HG03521 (cell line): ENCODE measurements around the gene DLGAP1.
"Not testable (repeated sequence)": the region's sequence is repeated elsewhere in the genome, so short reads cannot be mapped to it uniquely, and the experiment has no call there.

Experiments used
- ATAC-seq: cut with Tn5 transposase; IDR thresholded peaks from one replicate; pipeline ENCODE4 v1.9.1; 2021; ENCODE audit warnings: mild to moderate bottlenecking, moderate library complexity; ENCODE audit not compliant: unreplicated experiment

DLGAP1 gene

GRCh38 chr18:3580523-3581025 is 874.5 kb downstream of the DLGAP1 start:
- ATAC-seq, result not testable (repeated sequence)

- no peak for ATAC-seq
Observed at GRCh38 chr18:3579701-3580100, 875.4 kb downstream of the DLGAP1 start.

- ATAC-seq, result no peak
Observed at GRCh38 chr18:3578621-3579020, 876.5 kb downstream of the DLGAP1 start.

- ATAC-seq, result no peak
Observed at GRCh38 chr18:3577281-3577855, 877.7 kb downstream of the DLGAP1 start.

- no peak for ATAC-seq
Observed at GRCh38 chr18:3572761-3573160, 882.3 kb downstream of the DLGAP1 start.

- no peak for ATAC-seq
Observed at GRCh38 chr18:3566851-3567250, 888.3 kb downstream of the DLGAP1 start.

- no peak for ATAC-seq
Observed at GRCh38 chr18:3560755-3561154, 894.4 kb downstream of the DLGAP1 start.

GRCh38 chr18:3554811-3555427 is 900.2 kb downstream of the DLGAP1 start:
- no peak for ATAC-seq

GRCh38 chr18:3554091-3554601 is 901.0 kb downstream of the DLGAP1 start:
- ATAC-seq, result no peak

- no peak for ATAC-seq
Observed at GRCh38 chr18:3552305-3552704, 902.8 kb downstream of the DLGAP1 start.

GRCh38 chr18:3547891-3548615 is 907.1 kb downstream of the DLGAP1 start:
- no peak for ATAC-seq

- no peak for ATAC-seq
Observed at GRCh38 chr18:3546106-3546505, 909.0 kb downstream of the DLGAP1 start.

GRCh38 chr18:3544537-3544936 is 910.6 kb downstream of the DLGAP1 start:
- ATAC-seq, result no peak

GRCh38 chr18:3541549-3542386 is 913.3 kb downstream of the DLGAP1 start:
- peak; percentile 45 for ATAC-seq

- ATAC-seq, result no peak
Observed at GRCh38 chr18:3540805-3541548, 914.1 kb downstream of the DLGAP1 start.

GRCh38 chr18:3538954-3539617 is 916.0 kb downstream of the DLGAP1 start:
- ATAC-seq, result no peak

- no peak for ATAC-seq
Observed at GRCh38 chr18:3538456-3538855, 916.7 kb downstream of the DLGAP1 start.

GRCh38 chr18:3530807-3531206 is 924.3 kb downstream of the DLGAP1 start:
- no peak for ATAC-seq

GRCh38 chr18:3529601-3530000 is 925.5 kb downstream of the DLGAP1 start:
- no peak for ATAC-seq

- no peak for ATAC-seq
Observed at GRCh38 chr18:3529077-3529476, 926.0 kb downstream of the DLGAP1 start.
